NCI-H446 (cell line): Measurements from ENCODE around the gene OCA2.
"Not testable (repeated sequence)": the region's sequence is repeated elsewhere in the genome, so short reads cannot be mapped to it uniquely, and the experiment has no call there.

Experiments used
- DNase-seq, 2 experiments: peaks; one replicate each; lab custom pipeline; 2025; lab: John Stamatoyannopoulos, UW

The OCA2 gene

GRCh38 chr15:28002136-28002861, 96.8 kb downstream of the OCA2 start:
- no peak for DNase-seq

GRCh38 chr15:28001641-28002040, 97.5 kb downstream of the OCA2 start:
- no peak for DNase-seq

DNA sequence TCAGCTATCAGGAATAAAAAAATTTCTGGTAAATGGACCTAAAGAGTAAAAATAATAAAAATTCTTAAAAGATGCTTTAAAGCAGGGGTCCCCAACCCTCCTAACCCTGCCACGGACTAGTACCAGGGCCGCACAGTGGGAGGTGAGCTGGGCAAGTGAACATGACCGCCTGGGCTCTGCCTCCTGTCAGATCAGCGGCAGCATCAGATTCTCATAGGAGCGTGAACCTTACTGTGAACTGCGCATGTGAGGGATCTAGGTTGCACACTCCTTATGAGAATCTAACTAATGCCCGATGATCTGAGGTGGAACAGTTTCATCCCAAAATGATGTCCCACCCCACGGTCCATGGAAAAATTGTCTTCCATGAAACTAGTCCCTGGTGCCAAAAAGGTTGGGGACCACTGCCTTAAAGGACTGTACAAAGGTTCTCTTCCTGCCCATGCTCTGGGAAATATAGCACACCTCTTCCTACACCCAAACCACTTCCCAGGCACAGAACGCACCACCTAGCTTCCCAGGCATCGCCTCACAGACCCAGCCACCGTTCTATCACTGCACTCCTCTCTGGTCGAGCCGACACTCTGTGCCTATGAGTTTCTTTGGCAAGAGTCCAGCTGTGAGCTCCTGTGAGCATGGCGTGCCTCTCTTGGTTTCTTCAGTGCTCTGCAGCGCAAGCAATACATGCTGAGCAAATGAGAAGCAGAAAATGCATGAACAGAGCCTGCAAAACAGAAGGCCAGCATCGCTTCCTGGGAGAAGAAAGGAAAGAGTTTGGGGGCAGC, 104.9 kb downstream of the OCA2 start:
- peak in 1 of 2 experiments; percentile 9 for DNase-seq

GRCh38 chr15:27993544-27993943, 105.6 kb downstream of the OCA2 start:
- no peak for DNase-seq

DNA sequence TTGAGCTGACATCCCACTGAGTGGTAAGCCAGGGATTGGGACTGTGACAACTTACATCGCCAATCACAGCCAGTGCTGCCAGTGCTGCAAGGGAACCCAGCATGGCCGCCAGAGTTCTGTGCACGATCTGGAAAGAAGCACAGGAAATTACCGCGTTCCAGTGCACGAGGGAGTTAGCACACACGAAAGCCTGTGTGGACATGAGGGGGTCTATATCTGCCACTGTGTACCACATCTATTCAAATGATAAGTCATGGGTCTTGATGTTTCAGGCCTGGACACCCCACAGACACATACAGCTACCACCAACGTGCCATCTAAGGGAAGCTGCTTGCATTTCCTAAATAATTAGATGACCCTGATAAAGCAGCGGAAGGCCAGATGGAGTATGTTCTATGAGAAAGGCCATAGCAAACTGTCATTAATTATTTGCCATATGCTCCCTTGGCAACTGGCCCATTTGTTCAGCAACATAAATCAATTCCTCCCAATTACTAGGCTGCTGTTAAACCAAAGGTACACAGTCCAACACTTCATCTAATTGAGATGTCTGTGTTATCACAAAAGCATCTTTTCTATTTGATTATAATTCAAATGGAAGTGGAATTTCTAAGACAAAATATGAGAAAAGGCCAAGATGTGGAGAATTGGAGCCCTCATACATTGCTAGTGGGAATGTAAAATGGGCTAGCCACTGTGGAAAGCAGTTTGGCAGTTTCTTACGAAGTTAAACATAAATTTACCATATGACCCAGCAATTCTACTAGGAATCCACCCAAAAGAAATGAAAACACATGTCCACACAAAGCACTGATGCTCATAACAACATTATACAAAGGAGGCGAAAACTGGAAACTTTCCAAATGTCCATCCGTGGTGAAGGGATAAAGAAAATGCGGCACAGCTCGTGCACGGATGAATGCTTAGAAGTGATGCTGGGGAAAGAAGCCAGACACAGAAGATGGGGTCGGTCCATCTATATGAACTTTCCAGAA, 108.3 kb downstream of the OCA2 start:
- DNase-seq: peak; percentile 35 to 80

DNA sequence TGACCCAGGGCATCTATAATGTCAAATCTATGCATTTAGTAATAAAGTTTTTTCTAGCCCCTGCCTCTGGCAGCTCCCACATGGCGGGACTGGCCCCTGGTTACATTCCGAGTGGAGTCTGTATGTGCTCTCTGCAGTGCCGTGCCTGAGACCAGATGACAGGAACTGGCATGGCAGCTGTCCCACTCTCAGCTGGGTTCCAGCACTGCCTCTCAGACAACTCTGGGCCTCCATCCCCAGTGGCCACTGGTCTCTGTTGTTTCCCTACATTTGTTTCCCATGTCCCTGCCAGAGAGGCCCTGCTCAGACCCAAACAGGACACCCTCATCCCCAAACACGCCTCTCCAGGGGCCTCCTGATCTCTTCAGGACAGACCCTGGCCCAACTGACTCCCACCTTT, 109.3 kb downstream of the OCA2 start:
- DNase-seq: peak; percentile 2 to 13

- no peak for DNase-seq
Observed at GRCh38 chr15:27989427-27989826, 109.7 kb downstream of the OCA2 start.

DNA sequence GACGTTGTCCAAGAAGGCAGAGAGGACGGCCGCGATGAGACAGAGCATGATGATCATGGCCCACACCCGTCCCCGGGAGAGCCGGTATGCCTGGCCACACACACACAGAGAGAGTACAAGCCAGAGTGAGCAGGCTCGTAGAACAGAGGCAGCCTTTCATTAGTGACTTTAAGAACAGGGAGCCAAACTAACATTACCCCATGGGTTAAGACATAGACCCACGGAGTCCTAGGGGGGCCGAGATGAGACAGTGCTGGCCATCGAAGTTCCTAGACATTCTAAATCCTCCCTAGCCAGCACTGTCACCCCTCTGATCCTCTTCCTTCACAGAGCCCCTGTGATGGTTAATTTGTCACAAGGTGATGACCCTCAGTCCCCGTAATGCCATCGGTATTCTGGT, 114.0 kb downstream of the OCA2 start:
- no peak for DNase-seq

DNA sequence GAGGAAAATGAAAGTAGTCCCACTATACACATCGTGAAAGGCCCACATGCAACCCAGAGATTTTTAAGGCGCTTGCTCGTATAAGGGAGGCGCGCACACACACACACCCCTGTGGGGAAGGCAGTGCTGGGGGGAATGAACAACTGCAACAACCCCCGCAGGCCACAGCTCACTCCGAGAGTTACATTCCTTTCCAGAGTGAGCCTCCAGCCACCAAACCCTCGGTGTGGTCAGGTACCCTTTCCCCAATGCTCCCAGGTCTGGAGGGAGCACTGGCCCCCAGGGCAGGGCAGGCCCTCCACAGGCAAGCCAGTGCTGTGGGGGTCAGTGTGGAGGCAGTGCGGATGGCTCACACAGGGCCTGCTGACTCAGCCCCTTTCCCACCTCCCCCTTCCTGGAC, 115.6 kb downstream of the OCA2 start:
- no peak for DNase-seq

DNA sequence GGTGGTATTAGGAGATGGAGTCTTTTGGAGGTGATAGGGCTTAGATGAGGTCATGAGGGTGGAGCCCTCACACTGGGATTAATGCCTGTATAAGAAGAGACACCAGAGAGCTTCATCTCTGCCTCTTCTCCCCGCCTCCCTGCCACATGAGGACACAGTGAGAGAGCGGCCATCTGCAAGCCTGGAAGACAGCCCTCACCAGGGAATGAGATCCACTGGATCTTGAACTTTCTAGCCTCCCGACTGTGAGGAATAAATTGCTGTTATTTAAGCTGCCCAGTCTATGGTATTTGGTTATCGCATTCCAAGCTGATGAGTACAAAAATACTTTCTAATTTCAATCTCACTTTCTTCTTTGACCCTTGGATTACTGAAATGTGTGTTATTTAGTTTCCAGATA, 121.4 kb downstream of the OCA2 start:
- DNase-seq: no peak

DNA sequence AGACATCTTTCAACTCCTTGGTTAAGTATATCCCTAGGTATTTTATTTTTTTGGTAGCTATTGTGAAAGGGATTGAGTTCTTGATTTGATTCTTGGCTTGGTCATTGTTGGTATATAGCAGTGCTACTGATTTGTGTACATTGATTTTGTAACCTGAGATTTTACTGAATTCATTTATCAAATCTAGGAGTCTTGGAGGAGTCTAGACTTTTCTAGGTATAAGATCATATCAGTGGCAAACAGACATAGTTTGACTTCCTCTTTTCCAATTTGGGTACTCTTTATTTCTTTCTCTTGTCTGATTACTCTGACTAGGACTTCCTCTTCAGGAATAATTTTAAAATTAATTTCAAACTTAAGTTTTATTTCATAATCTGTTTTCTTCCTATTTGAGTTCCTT, 125.2 kb downstream of the OCA2 start:
- no peak for DNase-seq

DNA sequence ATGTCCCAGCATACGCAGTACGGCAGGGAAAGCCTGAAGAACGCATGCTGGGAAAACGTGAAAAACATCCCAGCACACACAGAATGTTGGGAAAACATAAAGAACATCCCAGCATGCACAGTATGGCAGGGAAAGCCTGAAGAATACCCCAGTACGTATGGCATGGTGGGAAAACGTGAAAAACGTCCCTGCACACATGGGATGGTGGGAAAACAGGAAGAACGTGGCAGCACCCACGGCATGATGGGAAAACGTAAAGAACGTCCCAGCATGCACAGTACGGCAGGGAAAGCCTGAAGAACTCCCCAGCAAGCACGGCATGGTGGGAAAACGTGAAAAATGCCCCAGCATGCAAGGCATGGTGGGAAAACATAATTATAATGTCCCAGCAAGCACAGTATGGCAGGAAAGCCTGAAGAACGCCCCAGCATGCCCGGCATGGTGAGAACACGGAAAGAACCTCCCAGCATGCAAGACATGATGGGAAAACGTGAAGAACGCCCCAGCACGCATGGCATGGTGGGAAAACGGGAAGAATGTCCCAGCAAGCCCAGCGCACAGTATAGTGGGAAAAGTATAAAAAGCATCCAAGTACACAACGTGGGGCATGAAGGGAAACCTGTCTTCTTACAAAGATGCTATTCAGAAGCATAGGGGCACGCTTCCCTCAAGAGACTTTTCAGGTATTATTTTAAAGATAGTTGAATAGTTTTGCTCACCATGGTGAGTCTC, 128.3 kb downstream of the OCA2 start:
- no peak for DNase-seq

- DNase-seq: no peak
Observed at GRCh38 chr15:27967541-27967940, 131.6 kb downstream of the OCA2 start.

GRCh38 chr15:27965546-27965945, 133.6 kb downstream of the OCA2 start:
- no peak for DNase-seq

DNA sequence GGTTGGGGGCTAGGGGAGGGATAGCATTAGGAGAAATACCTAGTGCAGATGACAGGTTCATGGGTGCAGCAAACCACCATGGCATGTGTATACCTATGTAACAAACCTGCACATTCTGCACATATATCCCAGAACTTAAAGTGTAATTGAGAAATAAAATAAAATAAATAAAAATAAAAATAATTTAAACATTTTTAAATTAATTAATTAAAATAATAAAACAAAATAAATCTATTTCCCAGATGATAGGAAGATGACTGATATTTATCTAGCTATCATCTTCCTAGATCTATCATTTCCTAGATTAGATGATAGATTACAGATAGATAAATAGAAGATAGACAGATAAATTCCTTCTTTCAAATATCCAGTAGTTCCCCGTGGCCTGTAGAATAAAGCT, 137.3 kb downstream of the OCA2 start:
- DNase-seq: no peak

DNA sequence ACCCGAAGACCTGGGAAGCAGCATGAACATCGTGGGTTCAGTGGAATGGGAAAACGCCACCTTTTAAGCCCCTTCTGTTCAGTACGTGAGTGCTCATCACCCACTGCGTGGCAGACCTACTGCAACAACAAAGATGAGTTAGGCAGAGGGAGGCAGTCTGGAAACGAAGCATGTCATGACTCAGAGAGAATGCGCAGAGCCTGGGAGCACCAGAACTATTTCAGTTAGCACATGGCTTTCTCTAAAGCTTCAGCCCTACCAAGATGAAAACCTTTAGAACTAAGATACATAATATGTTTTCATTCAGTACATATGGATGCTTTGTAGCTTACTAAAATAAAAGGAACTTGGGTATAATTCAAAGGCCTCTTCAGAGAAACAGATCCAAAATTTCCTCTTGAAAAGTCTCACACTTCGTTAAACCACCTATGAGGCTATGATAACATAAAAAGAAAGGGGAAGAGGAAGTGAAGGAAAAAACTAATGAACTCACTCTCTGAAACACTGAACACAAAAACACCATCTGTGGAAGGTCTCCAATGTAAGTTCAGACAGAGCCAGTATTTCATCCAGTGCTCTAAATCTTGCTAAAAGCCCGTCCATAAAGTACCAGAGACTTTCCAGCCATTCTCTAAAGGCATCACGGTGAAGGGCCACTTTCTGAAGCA, 140.1 kb downstream of the OCA2 start:
- DNase-seq: no peak

- no peak for DNase-seq
Observed at GRCh38 chr15:27956285-27956684, 142.8 kb downstream of the OCA2 start.

GRCh38 chr15:27955087-27955486, 144.0 kb downstream of the OCA2 start:
- no peak for DNase-seq

DNA sequence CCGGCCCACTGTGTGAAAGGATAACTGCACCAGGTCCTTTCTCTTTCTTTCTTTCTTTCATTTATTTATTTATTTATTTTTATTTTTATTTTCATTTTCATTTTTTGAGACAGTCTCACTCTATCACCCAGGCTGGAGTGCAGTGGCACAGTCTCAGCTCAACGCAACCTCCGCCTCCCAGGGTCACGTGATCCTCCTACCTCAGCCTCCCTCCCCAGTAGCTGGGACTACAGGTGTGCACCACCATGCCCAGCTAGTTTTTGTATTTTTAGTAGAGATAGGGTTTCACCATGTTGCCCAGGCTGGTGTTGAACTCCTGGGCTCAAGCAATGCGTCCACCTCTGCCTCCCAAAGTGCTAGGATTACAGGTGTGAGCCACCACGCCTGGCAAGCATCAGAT, 146.5 kb downstream of the OCA2 start:
- DNase-seq: not testable (repeated sequence)

DNA sequence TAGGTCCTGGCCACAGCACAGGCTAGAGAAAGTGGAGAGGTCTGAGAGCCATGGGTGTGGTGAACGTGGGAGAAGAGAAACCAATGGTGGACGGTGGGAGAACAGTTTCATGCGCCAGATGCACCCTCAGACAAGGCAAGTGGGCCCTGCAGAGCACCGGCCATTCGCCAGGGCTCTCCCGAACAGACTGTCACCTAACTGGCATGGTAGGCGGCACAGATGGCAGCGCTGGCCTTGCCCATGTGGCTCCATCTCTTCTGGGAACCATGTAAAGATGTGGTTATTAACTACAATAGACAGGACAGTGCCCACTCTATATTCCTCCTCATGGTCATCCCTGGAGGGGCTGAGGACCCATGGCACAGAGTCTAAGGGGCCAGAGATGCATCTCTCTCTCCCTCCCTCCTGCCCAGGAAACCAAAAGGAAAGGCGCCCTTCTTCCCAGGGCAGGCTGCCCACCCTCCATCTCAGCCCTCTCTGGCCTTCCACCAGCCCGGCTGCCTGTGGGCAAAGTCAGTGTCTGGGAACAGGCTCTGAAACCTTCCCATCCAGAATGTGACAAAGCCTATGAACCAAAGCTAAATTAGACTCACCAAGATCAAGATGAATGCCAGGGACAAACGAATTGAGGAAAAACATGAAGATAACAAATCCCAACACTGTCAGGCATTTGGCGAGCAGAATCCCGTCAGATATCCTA, 147.8 kb downstream of the OCA2 start:
- no peak for DNase-seq
